Astrocyte (in vitro differentiated cells and primary cell): ENCODE results near the gene CDC37L1. TPM values are rescaled to one million over a fixed set of nuclear protein-coding genes. Genes with fewer than 3 reads are reported as not detected.

ENCODE experiments used
- DNase-seq: peaks from one replicate; pipeline ENCODE4 v3.0.0-alpha.2; 2010; ENCODE audit warnings: low read depth
- FAIRE-seq: peaks from 2 replicates; lab custom pipeline; 2011; peaks lifted over from hg19 to GRCh38; lab: Jason Lieb, UNC
- H2AFZ ChIP-seq: 2 replicates; pipeline ENCODE4 v1.6.0; 2012; ENCODE audit warnings: low read depth, low read length, inconsistent platforms
- H3K27ac ChIP-seq: 2 replicates; pipeline ENCODE4 v1.5.1; 2011; ENCODE audit warnings: low read depth, low read length, inconsistent platforms
- H3K27me3 ChIP-seq: 2 replicates; pipeline ENCODE4 v1.6.0; 2011; ENCODE audit warnings: low read length, inconsistent platforms; ENCODE audit not compliant: insufficient read depth
- H3K36me3 ChIP-seq: 2 replicates; pipeline ENCODE4 v1.5.1; 2011; ENCODE audit warnings: low read length, inconsistent platforms; ENCODE audit not compliant: insufficient read depth
- H3K4me1 ChIP-seq: 2 replicates; pipeline ENCODE4 v1.5.1; 2011; ENCODE audit warnings: low read length, inconsistent platforms; ENCODE audit not compliant: insufficient read depth
- H3K4me2 ChIP-seq: 2 replicates; pipeline ENCODE4 v1.6.0; 2012; ENCODE audit warnings: low read length, inconsistent platforms
- H3K4me3 ChIP-seq: 2 replicates; pipeline ENCODE4 v1.5.1; 2011; ENCODE audit warnings: low read depth, mild to moderate bottlenecking, low read length, inconsistent platforms; ENCODE audit not compliant: insufficient read depth
- H3K79me2 ChIP-seq: 2 replicates; pipeline ENCODE4 v1.6.0; 2012; ENCODE audit warnings: mild to moderate bottlenecking, low read length, inconsistent platforms; ENCODE audit not compliant: insufficient read depth
- H3K9ac ChIP-seq: 2 replicates; pipeline ENCODE4 v1.6.0; 2012; ENCODE audit warnings: mild to moderate bottlenecking, low read length, inconsistent platforms
- H3K9me3 ChIP-seq: 2 replicates; pipeline ENCODE4 v1.5.1; 2012; ENCODE audit warnings: low read depth, mild to moderate bottlenecking, low read length, inconsistent platforms; ENCODE audit not compliant: insufficient read depth
- H4K20me1 ChIP-seq: 2 replicates; pipeline ENCODE4 v1.6.0; 2012; ENCODE audit warnings: low read length, inconsistent platforms; ENCODE audit not compliant: insufficient read depth
- H3K27ac Mint-ChIP-seq: one replicate; pipeline ENCODE4 v1.8.0; 2021; ENCODE audit warnings: mild to moderate bottlenecking, mixed read lengths; ENCODE audit not compliant: unreplicated experiment
- H3K27me3 Mint-ChIP-seq: one replicate; pipeline ENCODE4 v1.8.0; 2021; ENCODE audit warnings: low read depth, mixed read lengths; ENCODE audit not compliant: unreplicated experiment
- H3K36me3 Mint-ChIP-seq: one replicate; pipeline ENCODE4 v1.8.0; 2021; ENCODE audit warnings: low read depth, mixed read lengths; ENCODE audit not compliant: unreplicated experiment
- H3K4me1 Mint-ChIP-seq: one replicate; pipeline ENCODE4 v1.8.0; 2021; ENCODE audit warnings: low read depth, mixed read lengths; ENCODE audit not compliant: unreplicated experiment
- H3K4me3 Mint-ChIP-seq: one replicate; pipeline ENCODE4 v1.8.0; 2021; ENCODE audit warnings: mild to moderate bottlenecking, moderate library complexity, mixed read lengths; ENCODE audit not compliant: unreplicated experiment
- H3K9me3 Mint-ChIP-seq: one replicate; pipeline ENCODE4 v1.8.0; 2021; ENCODE audit warnings: mild to moderate bottlenecking, mixed read lengths; ENCODE audit not compliant: unreplicated experiment
- CTCF ChIP-seq: IDR thresholded peaks from 2 replicates; pipeline ENCODE4 v1.5.1; 2011; ENCODE audit warnings: low read depth, mild to moderate bottlenecking, inconsistent platforms, low read length, moderate library complexity; ENCODE audit not compliant: insufficient read depth
- EZH2 ChIP-seq: IDR thresholded peaks from 2 replicates; pipeline ENCODE4 v1.6.1; 2012; ENCODE audit warnings: mild to moderate bottlenecking, low read length, inconsistent platforms; ENCODE audit not compliant: insufficient read depth
- total RNA-seq: library from RNA; stranded (reverse); gene quantifications from 2 replicates; pipeline ENCODE4 v1.2.1, GENCODE V29; 2021

The CDC37L1 gene
- total RNA-seq, 1 donor from 2014 or later: 16.1 TPM

GRCh38 chr9:4677392-4677791, 2.0 kb upstream of the CDC37L1 start:
- H3K4me1 ChIP-seq: peaks cover 17% of the 10 kb centered on the region
- no peaks in the 10 kb centered on the region for H3K36me3 ChIP-seq
- no peak for DNase-seq
- FAIRE-seq: no peak
- H4K20me1 ChIP-seq: peaks cover 6% of the 10 kb centered on the region
- peaks cover 29% of the 10 kb centered on the region for H3K79me2 ChIP-seq
- no peak overlapping the region for H3K9ac ChIP-seq
- Mint-ChIP-seq H3K27me3 (no peaks in the 10 kb centered on the region), H3K36me3 (no peaks in the 10 kb centered on the region), H3K4me1 (peaks cover 2% of the 10 kb centered on the region), H3K9me3 (no peaks in the 10 kb centered on the region), H3K27ac (no peak overlapping the region), H3K4me3 (no peak overlapping the region)
- H3K27ac ChIP-seq: no peak overlapping the region
- H3K9me3 ChIP-seq: no peaks in the 10 kb centered on the region
- H3K4me3 ChIP-seq: no peak overlapping the region
- H2AFZ ChIP-seq: no peak overlapping the region
- no peaks in the 10 kb centered on the region for H3K27me3 ChIP-seq
- TF ChIP-seq CTCF (no peak), EZH2 (no peak)
- H3K4me2 ChIP-seq: no peak overlapping the region

GRCh38 chr9:4678679-4679267, 596 bp upstream of the CDC37L1 start:
- peak overlapping the region; percentile 94 for H3K27ac ChIP-seq
- H3K36me3 ChIP-seq: no peaks in the 10 kb centered on the region
- H3K4me2 ChIP-seq: peak overlapping the region; percentile 100
- Mint-ChIP-seq H3K4me1 (peaks cover 2% of the 10 kb centered on the region), H3K4me3 (no peak overlapping the region), H3K27ac (no peak overlapping the region), H3K36me3 (no peaks in the 10 kb centered on the region), H3K27me3 (no peaks in the 10 kb centered on the region), H3K9me3 (no peaks in the 10 kb centered on the region)
- H3K27me3 ChIP-seq: no peaks in the 10 kb centered on the region
- FAIRE-seq: no peak
- peaks cover 13% of the 10 kb centered on the region for H4K20me1 ChIP-seq
- peaks cover 17% of the 10 kb centered on the region for H3K4me1 ChIP-seq
- H2AFZ ChIP-seq: peak overlapping the region; percentile 83
- DNase-seq: no peak
- peak overlapping the region; percentile 97 for H3K9ac ChIP-seq
- H3K79me2 ChIP-seq: peaks cover 39% of the 10 kb centered on the region
- H3K9me3 ChIP-seq: no peaks in the 10 kb centered on the region
- TF ChIP-seq EZH2 (no peak), CTCF (no peak)
- H3K4me3 ChIP-seq: peak overlapping the region; percentile 89

- Mint-ChIP-seq H3K4me3 (no peak overlapping the region), H3K4me1 (no peaks in the 10 kb centered on the region), H3K27ac (no peak overlapping the region), H3K36me3 (no peaks in the 10 kb centered on the region), H3K27me3 (no peaks in the 10 kb centered on the region), H3K9me3 (no peaks in the 10 kb centered on the region)
- Histone ChIP-seq H2AFZ (peak overlapping the region; percentile 94), H3K4me3 (peak overlapping the region; percentile 89), H3K4me2 (peak overlapping the region; percentile 100), H4K20me1 (peaks cover 14% of the 10 kb centered on the region), H3K9me3 (no peaks in the 10 kb centered on the region), H3K36me3 (peaks cover 3% of the 10 kb centered on the region), H3K9ac (peak overlapping the region; percentile 97), H3K27me3 (no peaks in the 10 kb centered on the region), H3K27ac (peak overlapping the region; percentile 94), H3K4me1 (peaks cover 17% of the 10 kb centered on the region), H3K79me2 (peaks cover 40% of the 10 kb centered on the region)
- FAIRE-seq (no peak), DNase-seq (no peak)
- TF ChIP-seq EZH2 (no peak), CTCF (no peak)
Measured at GRCh38 chr9:4680173-4680525, 780 bp downstream of the CDC37L1 start.
